ENCODE results near the gene CLCN4. TPM values are rescaled to one million over a fixed set of nuclear protein-coding genes. Genes with fewer than 3 reads are reported as not detected.

Gene CLCN4
- total and polyA plus RNA-seq, 12 donors: 1.2 to 13.9 (median 4.1) TPM

DNA sequence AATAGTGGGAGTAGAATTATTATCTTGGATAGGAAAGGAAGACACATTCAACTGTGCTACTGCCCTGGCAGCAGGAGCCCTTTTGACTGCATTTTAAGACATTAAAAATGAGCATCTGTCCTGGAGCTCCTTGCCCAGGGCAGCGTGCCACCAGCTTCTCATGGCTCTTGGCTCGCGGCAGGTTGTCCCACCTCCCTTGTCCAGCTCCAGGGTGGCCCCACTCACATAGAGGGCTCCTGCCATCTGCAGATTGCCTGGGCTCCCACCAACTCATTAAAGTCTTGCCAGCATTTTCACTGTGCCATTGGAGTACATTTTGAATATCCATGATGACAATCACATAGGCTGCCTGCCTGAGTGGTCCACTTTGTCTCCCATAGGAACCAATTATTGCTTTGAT, 27.0 kb downstream of the CLCN4 start:
- no peak overlapping the region for H3K4me3 ChIP-seq
- no peaks in the 10 kb centered on the region for H3K4me1 ChIP-seq (replicated peaks in 1 of 2)
- no peaks in the 10 kb centered on the region for H3K36me3 ChIP-seq (replicated peaks in 1 of 2)
- no peak for DNase-seq
- no peak for TF ChIP-seq POLR2A (IDR thresholded peaks at IDR 0.05)
- TF ChIP-seq, protein P1, sequence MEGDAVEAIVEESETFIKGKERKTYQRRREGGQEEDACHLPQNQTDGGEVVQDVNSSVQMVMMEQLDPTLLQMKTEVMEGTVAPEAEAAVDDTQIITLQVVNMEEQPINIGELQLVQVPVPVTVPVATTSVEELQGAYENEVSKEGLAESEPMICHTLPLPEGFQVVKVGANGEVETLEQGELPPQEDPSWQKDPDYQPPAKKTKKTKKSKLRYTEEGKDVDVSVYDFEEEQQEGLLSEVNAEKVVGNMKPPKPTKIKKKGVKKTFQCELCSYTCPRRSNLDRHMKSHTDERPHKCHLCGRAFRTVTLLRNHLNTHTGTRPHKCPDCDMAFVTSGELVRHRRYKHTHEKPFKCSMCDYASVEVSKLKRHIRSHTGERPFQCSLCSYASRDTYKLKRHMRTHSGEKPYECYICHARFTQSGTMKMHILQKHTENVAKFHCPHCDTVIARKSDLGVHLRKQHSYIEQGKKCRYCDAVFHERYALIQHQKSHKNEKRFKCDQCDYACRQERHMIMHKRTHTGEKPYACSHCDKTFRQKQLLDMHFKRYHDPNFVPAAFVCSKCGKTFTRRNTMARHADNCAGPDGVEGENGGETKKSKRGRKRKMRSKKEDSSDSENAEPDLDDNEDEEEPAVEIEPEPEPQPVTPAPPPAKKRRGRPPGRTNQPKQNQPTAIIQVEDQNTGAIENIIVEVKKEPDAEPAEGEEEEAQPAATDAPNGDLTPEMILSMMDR (IDR thresholded peaks at IDR 0.05): no peak
- intact Hi-C loops (cut with DNase I): loop anchor here (10.0 kb wide), 3 partner anchors 451 to 951 kb away; no protein-coding TSS in a partner anchor
- WGBS, 4 donors: 80 to 91% methylated on average over 3 of the region's 3 CpGs; no CpG with 5 or more reads in 2 of the 4 donors
- H3K9me3 ChIP-seq (replicated peaks in 1 of 3): no peaks in the 10 kb centered on the region
- H3K27ac ChIP-seq: no peak overlapping the region
- no peaks in the 10 kb centered on the region for H3K27me3 ChIP-seq

DNA sequence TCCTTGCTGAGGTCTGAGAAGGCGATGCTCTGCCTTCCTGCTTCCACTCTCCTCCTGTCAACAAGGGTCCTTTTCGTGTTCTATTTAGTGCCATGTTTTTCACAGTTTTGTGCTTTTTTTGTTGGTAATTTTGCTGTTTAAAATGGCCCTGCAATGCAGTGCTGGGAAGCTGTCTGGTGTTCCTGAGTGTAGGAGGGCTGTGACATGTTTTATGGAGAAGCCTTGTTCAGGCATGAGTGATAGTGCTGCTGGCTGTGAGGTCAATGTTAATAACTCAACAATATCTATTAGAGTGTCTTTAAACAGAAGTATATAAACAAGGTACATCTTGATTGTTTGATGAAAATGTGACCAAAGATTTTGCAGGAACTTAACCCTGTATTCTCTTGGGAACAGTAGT, 27.6 kb downstream of the CLCN4 start:
- Histone ChIP-seq H3K9me3 (replicated peaks in 1 of 3) (no peaks in the 10 kb centered on the region), H3K4me3 (no peak overlapping the region), H3K27ac (no peak overlapping the region), H3K27me3 (no peaks in the 10 kb centered on the region), H3K36me3 (replicated peaks in 1 of 2) (no peaks in the 10 kb centered on the region), H3K4me1 (replicated peaks in 1 of 2) (no peaks in the 10 kb centered on the region)
- DNase-seq: no peak
- intact Hi-C loops (cut with DNase I): loop anchor here (10.0 kb wide), 3 partner anchors 450 to 950 kb away; no protein-coding TSS in a partner anchor
- WGBS, 4 donors: 63 to 94% (median 83%) methylated on average over 2 of the region's 2 CpGs
- TF ChIP-seq POLR2A (IDR thresholded peaks at IDR 0.05): no peak
- TF ChIP-seq, protein P1 (IDR thresholded peaks at IDR 0.05): no peak

DNA sequence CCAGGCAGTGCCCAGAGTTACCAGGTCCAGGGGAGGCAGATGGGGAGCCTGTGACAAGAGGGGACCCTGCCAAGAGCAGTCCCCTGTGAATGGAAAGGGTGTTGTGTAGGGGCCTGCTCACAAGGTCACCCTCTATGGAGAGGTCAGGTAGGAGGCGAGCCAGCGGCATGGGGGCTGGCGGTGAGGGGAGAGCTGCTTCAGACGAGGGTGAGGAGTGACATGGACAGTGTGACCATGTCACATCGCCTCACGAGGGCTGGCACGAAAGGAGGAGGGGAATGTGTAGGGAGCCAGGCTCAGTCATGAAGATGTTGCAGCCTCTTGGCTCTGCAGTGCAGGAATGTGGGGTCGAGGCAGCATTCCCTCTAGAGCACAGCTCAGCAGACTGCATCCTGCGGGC, 29.6 kb downstream of the CLCN4 start:
- no peak for DNase-seq
- no peak overlapping the region for H3K4me3 ChIP-seq
- H3K9me3 ChIP-seq (replicated peaks in 1 of 3): no peaks in the 10 kb centered on the region
- no peaks in the 10 kb centered on the region for H3K36me3 ChIP-seq (replicated peaks in 1 of 2)
- WGBS, 4 donors: 74 to 94% (median 87%) methylated on average over 9 of the region's 9 CpGs
- intact Hi-C loops (cut with DNase I): loop anchor here (10.0 kb wide), 3 partner anchors 448 to 948 kb away; no protein-coding TSS in a partner anchor
- TF ChIP-seq, protein P1 (IDR thresholded peaks at IDR 0.05): no peak
- TF ChIP-seq POLR2A (IDR thresholded peaks at IDR 0.05): no peak
- H3K4me1 ChIP-seq (replicated peaks in 1 of 2): peaks cover 0 to 3% of the 10 kb centered on the region in 2 donors
- no peak overlapping the region for H3K27ac ChIP-seq
- no peaks in the 10 kb centered on the region for H3K27me3 ChIP-seq

DNA sequence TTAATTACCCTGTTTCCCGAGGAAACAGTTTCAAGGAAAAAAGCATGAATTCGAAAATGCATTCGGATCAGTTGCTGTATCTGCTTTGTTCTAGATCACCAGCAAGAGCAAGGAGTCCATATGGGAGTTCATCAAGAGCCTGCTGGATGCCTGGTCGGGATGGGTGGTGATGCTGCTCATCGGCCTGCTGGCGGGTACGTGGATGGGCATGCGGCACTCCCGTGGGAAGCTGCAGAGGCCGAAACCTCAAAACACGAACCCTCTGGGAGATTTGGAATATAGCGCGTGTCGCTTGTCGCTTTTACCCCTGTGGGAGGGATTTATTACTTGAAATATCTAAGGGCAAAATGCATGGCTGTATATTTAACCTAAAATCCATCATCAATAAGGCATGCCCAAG, 30.6 kb downstream of the CLCN4 start:
- no peak for DNase-seq
- no peaks in the 10 kb centered on the region for H3K27me3 ChIP-seq
- H3K4me3 ChIP-seq: no peak overlapping the region
- 70 to 94% (median 83%) methylated on average over 13 to 15 of the region's 15 CpGs for WGBS, 4 donors
- no peaks in the 10 kb centered on the region for H3K36me3 ChIP-seq (replicated peaks in 1 of 2)
- H3K9me3 ChIP-seq (replicated peaks in 1 of 3): no peaks in the 10 kb centered on the region
- H3K27ac ChIP-seq: no peak overlapping the region
- intact Hi-C loops (cut with DNase I): loop anchor here (10.0 kb wide), 3 partner anchors 447 to 947 kb away; no protein-coding TSS in a partner anchor
- TF ChIP-seq POLR2A (IDR thresholded peaks at IDR 0.05): no peak
- TF ChIP-seq, protein P1 (IDR thresholded peaks at IDR 0.05): no peak
- H3K4me1 ChIP-seq (replicated peaks in 1 of 2): peaks cover 0 to 3% of the 10 kb centered on the region in 2 donors

Measured in adrenal gland (tissue), 12 donors.